HUES48 (cell line): ENCODE results near the gene GLI2.
A peak's percentile ranks its signal among the peaks of the same experiment; 100 is the strongest.

ENCODE experiments used
- H3K27ac ChIP-seq: one replicate; pipeline ENCODE4 v1.7.0; 2013; ENCODE audit warnings: low read depth, low read length, inconsistent platforms
- H3K27me3 ChIP-seq: 2 replicates; pipeline ENCODE4 v1.6.1; 2013; ENCODE audit warnings: mild to moderate bottlenecking, low read length; ENCODE audit not compliant: control insufficient read depth, insufficient read depth
- H3K36me3 ChIP-seq: 2 replicates; pipeline ENCODE4 v1.6.1; 2013; ENCODE audit warnings: low read length; ENCODE audit not compliant: control insufficient read depth, insufficient read depth
- H3K4me1 ChIP-seq: 2 replicates; pipeline ENCODE4 v1.6.1; 2013; ENCODE audit warnings: mild to moderate bottlenecking, low read length; ENCODE audit not compliant: control insufficient read depth, insufficient read depth
- H3K4me3 ChIP-seq: 2 replicates; pipeline ENCODE4 v1.5.1; 2013; ENCODE audit warnings: mild to moderate bottlenecking, low read depth, low read length
- H3K9ac ChIP-seq: 2 replicates; pipeline ENCODE4 v1.6.1; 2013; ENCODE audit warnings: mild to moderate bottlenecking, low read depth, low read length, moderate library complexity
- H3K9me3 ChIP-seq: 2 replicates; pipeline ENCODE4 v1.6.1; 2013; ENCODE audit warnings: low read length; ENCODE audit not compliant: control insufficient read depth, insufficient read depth

Gene GLI2

DNA sequence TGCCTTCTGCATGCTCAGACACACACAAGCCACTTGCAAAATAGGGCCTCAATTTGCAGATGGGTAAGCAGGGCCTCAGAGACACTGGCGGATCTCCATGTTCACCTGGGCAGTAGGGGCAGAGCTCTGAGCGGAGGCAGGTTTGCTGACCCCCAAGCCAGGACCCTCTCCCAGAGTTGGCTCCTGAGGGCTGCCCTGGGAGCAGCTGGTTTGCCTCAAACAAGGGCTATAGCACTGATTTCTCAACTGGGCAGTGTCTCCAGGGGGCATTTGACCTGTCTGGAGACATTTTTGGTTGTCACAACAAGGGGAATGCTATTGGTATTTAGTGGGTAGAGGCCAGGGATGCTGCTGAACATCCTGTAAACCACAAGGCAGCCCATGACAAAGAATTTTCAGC, 11.6 kb downstream of the GLI2 start:
- Histone ChIP-seq H3K27ac (no peak overlapping the region), H3K9me3 (no peaks in the 10 kb centered on the region), H3K9ac (no peak overlapping the region), H3K4me3 (no peak overlapping the region), H3K27me3 (no peaks in the 10 kb centered on the region), H3K4me1 (peaks cover 57% of the 10 kb centered on the region), H3K36me3 (no peaks in the 10 kb centered on the region)

DNA sequence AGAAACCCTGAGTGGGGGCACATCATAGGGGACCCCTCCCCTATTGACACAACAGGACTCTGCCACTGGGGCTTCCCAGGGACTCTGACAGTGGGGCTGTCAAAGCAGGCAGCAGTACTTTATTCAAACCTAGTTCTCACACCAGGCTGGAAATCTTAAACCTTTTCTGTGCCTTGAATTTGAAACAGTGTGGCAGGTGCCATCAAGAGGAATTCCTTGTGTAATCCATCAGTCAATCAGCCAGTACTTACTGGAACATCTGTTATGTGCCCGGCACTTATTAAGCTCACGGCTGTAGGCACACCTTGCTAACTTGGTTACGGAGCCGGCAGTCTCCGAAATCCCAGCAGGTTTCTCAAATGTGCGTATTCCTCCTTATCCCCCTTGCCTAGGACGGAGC, 12.0 kb downstream of the GLI2 start:
- no peaks in the 10 kb centered on the region for H3K9me3 ChIP-seq
- no peak overlapping the region for H3K27ac ChIP-seq
- peaks cover 53% of the 10 kb centered on the region for H3K4me1 ChIP-seq
- no peak overlapping the region for H3K4me3 ChIP-seq
- no peak overlapping the region for H3K9ac ChIP-seq
- no peaks in the 10 kb centered on the region for H3K36me3 ChIP-seq
- H3K27me3 ChIP-seq, result no peaks in the 10 kb centered on the region

DNA sequence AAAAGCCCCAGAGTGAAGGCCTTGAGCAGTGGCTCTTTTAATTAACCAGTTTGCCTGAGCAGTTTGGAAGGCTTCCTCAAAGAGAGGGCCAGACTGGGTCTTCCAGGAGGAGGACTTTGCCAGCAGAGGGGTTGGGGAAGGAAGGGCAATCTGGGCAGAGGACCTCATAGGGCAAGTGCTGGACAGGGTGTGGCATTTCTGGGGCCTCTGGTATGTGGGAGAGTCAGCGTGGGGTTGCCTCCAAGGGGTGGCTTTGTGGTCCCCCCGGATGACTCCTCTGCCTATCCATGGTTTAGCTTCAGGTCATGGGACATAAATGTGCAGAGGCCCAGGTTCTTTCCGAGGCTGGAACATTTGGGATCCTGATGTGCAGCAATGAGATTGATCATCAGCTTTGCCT, 12.6 kb downstream of the GLI2 start:
- Histone ChIP-seq H3K9me3 (no peaks in the 10 kb centered on the region), H3K27ac (no peak overlapping the region), H3K36me3 (no peaks in the 10 kb centered on the region), H3K9ac (no peak overlapping the region), H3K4me3 (no peak overlapping the region), H3K27me3 (no peaks in the 10 kb centered on the region), H3K4me1 (peaks cover 47% of the 10 kb centered on the region)

DNA sequence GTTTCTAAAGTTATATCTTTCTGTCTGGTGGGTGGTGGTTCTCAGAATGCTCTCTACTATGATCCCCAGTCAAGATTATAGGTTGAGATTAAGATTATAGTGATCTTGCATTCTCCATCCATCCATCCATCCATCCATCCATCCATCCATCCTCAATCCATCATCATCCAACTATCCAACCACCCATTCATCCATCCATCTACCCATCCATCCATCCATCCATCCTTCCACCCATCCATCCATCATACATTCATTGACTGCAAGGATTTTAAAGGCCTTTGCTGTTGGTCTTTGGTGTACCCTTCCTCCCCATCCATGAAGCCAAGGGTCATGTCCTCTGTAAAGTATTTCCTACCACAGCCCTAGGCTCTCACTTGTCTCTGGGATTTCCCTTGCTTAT, 13.1 kb downstream of the GLI2 start:
- no peaks in the 10 kb centered on the region for H3K36me3 ChIP-seq
- no peaks in the 10 kb centered on the region for H3K9me3 ChIP-seq
- peaks cover 43% of the 10 kb centered on the region for H3K4me1 ChIP-seq
- no peak overlapping the region for H3K27ac ChIP-seq
- no peaks in the 10 kb centered on the region for H3K27me3 ChIP-seq
- H3K9ac ChIP-seq, result no peak overlapping the region
- H3K4me3 ChIP-seq, result no peak overlapping the region

DNA sequence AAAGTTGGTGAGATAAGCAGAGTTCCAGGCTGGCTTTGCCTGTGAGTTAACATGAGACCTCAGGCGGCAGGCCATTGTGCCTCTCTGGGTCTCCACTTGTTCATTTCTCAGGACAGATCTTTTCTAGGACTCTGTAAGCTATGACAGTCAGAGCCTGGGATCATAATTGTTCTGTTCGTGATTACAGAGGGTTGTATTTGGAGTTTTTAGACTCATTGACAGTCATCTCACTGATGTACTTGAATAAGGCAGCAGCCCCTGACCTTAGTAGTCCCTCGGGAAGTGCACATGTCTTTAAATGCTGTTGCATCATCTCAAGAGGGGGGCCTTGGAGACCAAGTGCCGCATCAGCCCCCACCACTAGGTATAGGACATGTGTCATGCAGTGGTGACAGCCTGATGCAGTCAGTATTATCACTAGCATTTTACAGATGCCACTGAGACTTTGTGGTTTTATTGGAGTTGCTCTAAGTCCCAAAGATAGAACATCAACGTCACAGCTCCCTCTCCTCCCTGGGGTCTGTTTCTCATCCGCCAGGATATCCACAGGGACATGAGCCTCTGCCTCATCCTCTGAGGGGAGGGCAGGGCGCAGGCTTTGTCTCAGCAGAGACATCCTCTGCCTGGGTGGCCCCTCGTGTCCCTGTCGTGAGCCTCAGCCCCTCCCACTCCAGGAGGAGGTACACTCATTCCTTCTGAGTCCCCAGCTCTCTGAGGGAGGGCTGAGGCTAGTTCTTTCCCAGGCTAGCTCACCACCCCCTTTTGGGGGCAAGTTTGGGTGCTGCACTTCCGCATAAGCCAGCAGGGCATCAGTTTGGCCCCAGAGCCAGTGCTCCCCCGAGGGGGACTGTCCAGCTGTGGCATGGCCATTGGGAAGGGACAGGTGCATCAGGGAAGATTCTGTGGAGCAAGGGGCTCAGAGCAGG, 14.1 kb downstream of the GLI2 start:
- Histone ChIP-seq H3K9ac (no peak overlapping the region), H3K36me3 (no peaks in the 10 kb centered on the region), H3K27me3 (no peaks in the 10 kb centered on the region), H3K4me1 (peaks cover 34% of the 10 kb centered on the region), H3K27ac (peak overlapping the region; percentile 9), H3K9me3 (no peaks in the 10 kb centered on the region), H3K4me3 (no peak overlapping the region)

DNA sequence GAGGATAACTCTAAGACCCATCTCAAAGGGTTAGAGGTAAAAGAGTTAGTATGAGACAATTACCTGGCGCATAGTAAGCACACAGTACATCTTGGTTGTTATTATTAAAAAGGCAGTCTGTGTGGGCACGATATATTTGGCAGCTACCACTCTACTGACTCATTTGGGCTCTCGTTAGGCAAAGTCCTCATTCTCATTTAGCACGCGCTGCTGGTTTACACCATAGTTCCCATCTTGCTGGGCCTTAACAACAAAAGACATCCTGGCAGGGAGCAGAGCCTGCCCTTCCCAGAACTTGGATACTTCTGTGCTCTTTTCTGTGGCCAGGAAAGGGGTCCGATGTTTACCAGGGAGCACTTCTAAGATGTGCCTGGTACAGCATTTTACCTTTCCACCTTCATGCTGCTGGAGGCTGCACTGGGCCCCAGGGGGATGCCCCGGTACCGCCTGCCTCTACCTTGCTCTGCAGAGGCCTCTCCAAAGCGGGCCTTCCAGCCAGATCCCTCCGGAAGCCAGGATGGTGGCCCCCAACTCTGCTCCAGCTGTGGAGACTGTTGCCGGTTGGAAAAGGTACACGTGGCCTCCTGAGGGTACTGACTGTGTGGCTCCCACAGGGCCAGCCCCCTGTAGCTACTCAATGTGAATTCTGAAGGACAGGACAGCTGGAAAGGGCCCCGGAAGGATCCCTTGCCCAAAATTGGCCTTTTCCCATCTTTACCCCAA, 15.0 kb downstream of the GLI2 start:
- H3K9me3 ChIP-seq, result no peaks in the 10 kb centered on the region
- no peaks in the 10 kb centered on the region for H3K27me3 ChIP-seq
- H3K36me3 ChIP-seq, result no peaks in the 10 kb centered on the region
- peak overlapping the region; percentile 9 for H3K27ac ChIP-seq
- no peak overlapping the region for H3K4me3 ChIP-seq
- H3K9ac ChIP-seq, result no peak overlapping the region
- peaks cover 33% of the 10 kb centered on the region for H3K4me1 ChIP-seq

DNA sequence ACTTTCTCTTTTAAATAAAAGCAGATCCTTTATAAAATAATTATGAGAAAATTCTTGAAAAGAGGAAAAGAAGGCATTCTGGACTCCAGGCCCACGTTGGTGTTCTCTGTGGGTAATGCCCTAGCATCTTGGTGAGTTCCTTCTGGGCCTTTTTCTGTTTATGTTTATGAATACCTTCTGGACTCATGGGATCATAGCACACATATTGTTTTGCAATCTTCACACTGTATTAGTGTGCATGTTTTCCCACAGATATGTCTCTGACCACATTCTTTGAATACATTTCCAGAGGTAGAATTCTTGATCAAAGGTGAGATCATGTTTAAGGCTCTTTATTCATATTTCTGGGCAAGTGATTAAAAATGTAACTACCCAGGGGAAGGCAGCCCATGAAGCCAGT, 15.9 kb downstream of the GLI2 start:
- Histone ChIP-seq H3K4me1 (peaks cover 33% of the 10 kb centered on the region), H3K36me3 (no peaks in the 10 kb centered on the region)

DNA sequence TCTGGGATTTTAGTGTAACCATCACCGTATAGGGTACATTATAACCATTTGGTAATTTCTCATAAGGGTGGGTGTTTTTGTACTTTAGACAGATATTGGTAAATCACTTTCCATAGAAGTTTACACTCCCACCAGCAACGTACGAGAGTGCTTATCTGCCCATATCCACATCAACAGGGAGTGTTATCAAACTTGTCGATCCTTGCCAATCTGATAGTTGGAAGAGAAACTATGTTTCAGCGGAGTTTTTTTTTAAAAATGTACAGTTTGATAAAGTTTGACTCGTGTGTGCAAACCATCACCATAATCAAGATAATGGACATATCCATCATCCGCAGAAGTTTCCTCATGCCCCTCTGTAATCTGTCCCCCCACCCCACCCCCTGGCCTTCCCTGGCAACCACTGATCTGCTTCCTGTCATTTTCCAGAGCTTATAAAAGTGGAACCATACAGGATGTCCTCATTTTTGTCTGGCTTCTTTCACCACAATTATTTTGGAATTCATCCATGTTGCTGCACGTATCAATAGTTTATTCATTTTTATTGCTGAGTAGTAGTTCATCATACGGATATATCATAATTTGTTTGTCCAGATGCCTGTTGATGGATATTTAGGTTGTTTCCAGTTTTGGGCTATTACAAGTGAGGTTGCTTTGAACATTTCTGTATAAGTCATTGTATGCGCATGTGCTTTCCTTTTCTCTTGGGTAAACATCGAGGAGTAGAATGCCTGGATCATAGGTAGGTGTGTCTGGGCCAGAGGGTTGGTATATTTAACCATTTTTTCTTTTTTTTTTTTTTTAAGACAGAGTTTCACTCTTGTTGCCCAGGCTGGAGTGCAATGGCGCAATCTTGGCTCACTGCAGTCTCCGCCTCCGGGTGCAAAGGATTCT, 18.6 kb downstream of the GLI2 start:
- H3K9me3 ChIP-seq, result no peaks in the 10 kb centered on the region
- peaks cover 36% of the 10 kb centered on the region for H3K4me1 ChIP-seq
- no peak overlapping the region for H3K27ac ChIP-seq
- no peak overlapping the region for H3K4me3 ChIP-seq
- H3K36me3 ChIP-seq, result no peaks in the 10 kb centered on the region; the same call in 1 of the 2 replicates
- H3K9ac ChIP-seq, result no peak overlapping the region
- H3K27me3 ChIP-seq, result no peaks in the 10 kb centered on the region

More for the DNA sequence above, 15.9 kb downstream of the GLI2 start:
- Histone ChIP-seq H3K27ac (no peak overlapping the region), H3K27me3 (no peaks in the 10 kb centered on the region), H3K9me3 (no peaks in the 10 kb centered on the region), H3K4me3 (no peak overlapping the region), H3K9ac (no peak overlapping the region)

DNA sequence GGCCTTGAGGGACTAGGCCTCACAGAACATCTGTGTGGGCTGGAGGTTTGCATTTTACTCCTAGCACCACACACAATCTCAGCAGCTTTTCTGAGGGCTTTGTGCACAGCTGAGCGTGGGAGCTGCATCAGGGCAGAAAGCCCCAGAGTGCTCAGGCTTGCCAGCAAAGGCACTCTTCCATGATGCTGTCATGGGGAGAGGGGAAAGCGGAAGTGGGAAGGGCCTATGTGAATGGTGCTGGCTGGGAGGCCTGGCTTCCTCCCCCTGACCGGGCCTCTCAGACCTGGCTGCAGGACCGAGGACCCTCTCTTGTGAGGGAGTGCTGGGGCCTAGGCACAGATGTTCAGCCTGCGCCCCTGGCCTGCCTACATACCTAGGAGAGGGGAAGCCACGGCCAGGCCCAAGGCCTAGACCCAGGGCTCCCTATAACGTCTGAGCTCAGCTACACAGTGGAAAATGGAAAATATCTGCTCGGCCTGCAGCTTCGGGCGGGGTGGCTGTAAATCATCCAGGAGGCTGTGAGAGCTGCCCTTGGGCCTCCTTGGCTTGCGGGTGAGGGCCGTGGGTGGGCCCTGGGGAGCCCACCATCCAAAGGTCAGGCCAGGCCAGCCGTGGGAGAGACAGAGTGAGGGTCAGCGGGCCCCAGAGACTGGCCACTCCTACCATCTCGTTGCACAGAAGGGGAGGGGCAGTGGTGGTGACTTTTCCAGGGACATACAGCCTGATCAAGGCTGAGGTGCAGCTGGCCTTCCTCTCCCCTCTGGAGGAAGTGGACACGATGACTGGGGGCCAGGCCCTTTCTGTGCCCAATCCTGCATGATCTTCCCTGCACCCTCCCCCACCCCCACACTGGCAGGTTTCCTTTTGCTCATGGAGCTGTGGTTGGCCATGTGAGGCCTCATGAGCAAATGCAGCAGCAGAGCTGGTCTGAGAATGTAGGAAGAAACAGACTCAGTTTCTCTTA, 22.8 kb downstream of the GLI2 start:
- Histone ChIP-seq H3K36me3 (no peaks in the 10 kb centered on the region; the same call in 1 of the 2 replicates), H3K4me1 (peaks cover 38% of the 10 kb centered on the region), H3K9ac (no peak overlapping the region), H3K9me3 (no peaks in the 10 kb centered on the region), H3K4me3 (no peak overlapping the region), H3K27ac (peak overlapping the region; percentile 44), H3K27me3 (no peaks in the 10 kb centered on the region)
